Keratinocyte (primary cell): Measurements from ENCODE around the gene MYO1C. TPM values are rescaled to one million over a fixed set of nuclear protein-coding genes. Genes with fewer than 3 reads are reported as not detected.

ENCODE experiments used
- DNase-seq: peaks from one replicate; pipeline ENCODE4 v3.0.0-alpha.2; 2011; ENCODE audit warnings: low read depth, missing footprints, low spot score
- FAIRE-seq: peaks from 2 replicates; lab custom pipeline; 2011; peaks lifted over from hg19 to GRCh38; lab: Jason Lieb, UNC
- H2AFZ ChIP-seq: 2 replicates; pipeline ENCODE4 v1.6.0; 2012; ENCODE audit warnings: low read length, control low read depth, inconsistent platforms; ENCODE audit not compliant: control insufficient read depth
- H3K27ac ChIP-seq: 2 replicates; pipeline ENCODE4 v1.5.1; 2011; ENCODE audit warnings: low read length; ENCODE audit not compliant: control insufficient read depth, insufficient read depth
- H3K27me3 ChIP-seq: 3 replicates; pipeline ENCODE4 v1.6.0; 2011; ENCODE audit warnings: low read length; ENCODE audit not compliant: control insufficient read depth, insufficient read depth; ENCODE audit errors: extremely low read depth
- H3K36me3 ChIP-seq, 2 experiments: 2 replicates in 1 of 2; 3 replicates in 1 of 2; pipeline ENCODE4 v1.5.1; 2011; ENCODE audit warnings: low read length in 2 of 2, mild to moderate bottlenecking in 1 of 2; ENCODE audit not compliant: control insufficient read depth in 2 of 2, insufficient read depth in 2 of 2; ENCODE audit errors: extremely low read depth in 1 of 2
- H3K4me1 ChIP-seq: 3 replicates; pipeline ENCODE4 v1.5.1; 2011; ENCODE audit warnings: low read length; ENCODE audit not compliant: control insufficient read depth, insufficient read depth; ENCODE audit errors: extremely low read depth
- H3K4me2 ChIP-seq: 3 replicates; pipeline ENCODE4 v1.6.0; 2011; ENCODE audit warnings: low read depth, low read length; ENCODE audit not compliant: control insufficient read depth, insufficient read depth; ENCODE audit errors: extremely low read depth
- H3K4me3 ChIP-seq, 3 experiments: fragments of 200-600 bp in 1 of 3; sonication (generic) in 1 of 3; 2 replicates in 2 of 3; 3 replicates in 1 of 3; pipeline ENCODE4 v1.5.1; 2011 to 2016; ENCODE audit warnings: low read length in 3 of 3, mild to moderate bottlenecking in 3 of 3, control low read depth in 2 of 3, inconsistent platforms in 1 of 3, low read depth in 1 of 3, mixed read lengths in 1 of 3, mixed run types in 1 of 3, moderate library complexity in 1 of 3; ENCODE audit not compliant: control insufficient read depth in 2 of 3, insufficient read depth in 2 of 3; ENCODE audit errors: extremely low read depth in 1 of 3
- H3K79me2 ChIP-seq: 2 replicates; pipeline ENCODE4 v1.6.0; 2012; ENCODE audit warnings: low read length; ENCODE audit not compliant: control insufficient read depth, insufficient read depth
- H3K9ac ChIP-seq: 3 replicates; pipeline ENCODE4 v1.6.0; 2011; ENCODE audit warnings: low read length; ENCODE audit not compliant: control insufficient read depth, insufficient read depth; ENCODE audit errors: extremely low read depth
- H3K9me1 ChIP-seq: 3 replicates; pipeline ENCODE4 v1.6.0; 2011; ENCODE audit warnings: low read length; ENCODE audit not compliant: control insufficient read depth, insufficient read depth; ENCODE audit errors: extremely low read depth
- H3K9me3 ChIP-seq: 2 replicates; pipeline ENCODE4 v1.5.1; 2012; ENCODE audit warnings: low read depth, low read length; ENCODE audit not compliant: control insufficient read depth
- H4K20me1 ChIP-seq: 3 replicates; pipeline ENCODE4 v1.6.0; 2011; ENCODE audit warnings: low read length; ENCODE audit not compliant: control insufficient read depth, insufficient read depth; ENCODE audit errors: extremely low read depth
- CTCF ChIP-seq, 3 experiments: IDR thresholded peaks in 1 of 3; conservative IDR thresholded peaks in 1 of 3; optimal IDR thresholded peaks in 1 of 3; 2 replicates in 2 of 3; 3 replicates in 1 of 3; pipeline versions ENCODE3 to v1.5.1; 2011; ENCODE audit warnings: low read length in 3 of 3, mild to moderate bottlenecking in 3 of 3, moderate library complexity in 2 of 3, control low read depth in 1 of 3, inconsistent platforms in 1 of 3; ENCODE audit not compliant: insufficient read depth in 2 of 3; ENCODE audit errors: extremely low read depth in 1 of 3
- EZH2 ChIP-seq: IDR thresholded peaks from one replicate; pipeline ENCODE4 v1.6.1; 2012; ENCODE audit warnings: inconsistent platforms, mild to moderate bottlenecking, low read length, moderate library complexity
- dilution Hi-C: fragments of 300-500 bp; cut with MboI; formaldehyde crosslinking; loops from one replicate; pipeline ENCODE4 v1.7.0; 2020; ENCODE audit warnings: low sequenced_read_pairs; ENCODE audit not compliant: extremely low pct_ligation_motif_present
- polyA plus RNA-seq, 5 experiments: library from polyadenylated mRNA; depleted of rRNA in 3 of 5; stranded (reverse) in 3 of 5; stranded (forward) in 1 of 5; unstranded in 1 of 5; fragments of >200 nt; gene quantifications; 1 replicate in 1 of 5; 2 replicates in 3 of 5; 3 replicates in 1 of 5; pipeline versions ENCODE4 v1.2.1 to v1.2.3, GENCODE V29; 2011 to 2012; ENCODE audit warnings: missing spikeins in 2 of 5, low read depth in 1 of 5, low replicate concordance in 1 of 5

The MYO1C gene
- polyA plus RNA-seq, 1 donor (not counting 4 experiments of a cell fraction or from before 2014, with no cell fraction given): 101 TPM

- dilution Hi-C loops: no loop called here
- DNase-seq (no peak), FAIRE-seq (no peak)
- H3K4me3 ChIP-seq: no peak overlapping the region
- H3K27ac ChIP-seq: no peak overlapping the region
- no peak overlapping the region for H3K4me2 ChIP-seq
- no peak overlapping the region for H3K9ac ChIP-seq
- H3K4me1 ChIP-seq: no peaks in the 10 kb centered on the region
- no peaks in the 10 kb centered on the region for H3K79me2 ChIP-seq
- H3K9me3 ChIP-seq: no peaks in the 10 kb centered on the region
- H3K36me3 ChIP-seq: peaks cover 43 to 47% of the 10 kb centered on the region in 2 experiments
- no peaks in the 10 kb centered on the region for H3K9me1 ChIP-seq
- no peak for TF ChIP-seq EZH2
- no peak for TF ChIP-seq CTCF (optimal IDR thresholded peaks at IDR 0.05 in 1 of 3, IDR thresholded peaks at IDR 0.05 in 1 of 3, conservative IDR thresholded peaks at IDR 0.05 in 1 of 3; ENCODE audit: extremely low read depth in 1 of 3, insufficient read depth in 2 of 3, low read length in 3 of 3)
- H3K27me3 ChIP-seq: no peaks in the 10 kb centered on the region
- no peak overlapping the region for H2AFZ ChIP-seq
- H4K20me1 ChIP-seq: peaks cover 2% of the 10 kb centered on the region
Measured at GRCh38 chr17:1535737-1536136, 43.3 kb upstream of the MYO1C start.

DNA sequence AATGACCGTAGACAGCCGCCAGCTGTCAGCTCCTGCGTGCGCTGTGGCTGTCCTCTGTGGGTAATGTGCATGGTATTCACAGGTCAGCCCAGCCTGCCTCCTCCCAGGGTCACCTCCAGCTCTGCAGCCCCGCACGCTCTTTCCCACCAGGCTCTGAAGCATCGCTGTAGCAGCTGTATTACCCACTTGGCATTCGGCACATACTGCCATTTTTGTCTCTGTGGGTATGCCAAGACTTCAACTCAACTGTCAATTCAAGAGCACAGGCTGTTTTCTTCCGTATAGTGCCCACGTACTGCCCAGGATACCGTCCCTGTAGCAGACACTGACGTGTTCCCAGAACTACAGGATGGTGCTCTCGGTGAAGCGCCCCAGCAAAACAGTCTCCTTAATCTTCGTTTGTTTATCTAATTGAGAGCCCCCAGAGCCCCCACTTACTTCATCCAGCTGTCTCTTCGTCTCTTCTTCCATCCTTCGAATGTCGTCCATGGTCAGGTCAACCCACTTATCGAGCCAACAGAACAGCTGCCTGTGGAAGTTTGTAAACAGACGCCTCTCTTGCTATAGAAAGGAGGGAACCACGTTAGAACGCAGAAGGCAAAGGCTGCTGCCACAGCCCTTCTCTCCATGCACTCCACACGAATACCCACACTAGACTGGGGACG lies 41.3 kb upstream of the MYO1C start:
- no peak for FAIRE-seq
- dilution Hi-C loops: no loop called here
- peaks cover 6% of the 10 kb centered on the region for H3K4me1 ChIP-seq

More for the DNA sequence above, 41.3 kb upstream of the MYO1C start:
- Histone ChIP-seq H3K36me3 (peaks cover 44 to 52% of the 10 kb centered on the region in 2 experiments), H3K27me3 (no peaks in the 10 kb centered on the region), H3K9me1 (no peaks in the 10 kb centered on the region), H3K27ac (no peak overlapping the region), H2AFZ (no peak overlapping the region), H3K4me3 (no peak overlapping the region), H3K4me2 (no peak overlapping the region), H3K9me3 (no peaks in the 10 kb centered on the region), H3K79me2 (no peaks in the 10 kb centered on the region), H3K9ac (no peak overlapping the region), H4K20me1 (peaks cover 2% of the 10 kb centered on the region)
- DNase-seq: no peak
- TF ChIP-seq EZH2: no peak
- TF ChIP-seq CTCF (optimal IDR thresholded peaks at IDR 0.05 in 1 of 3, IDR thresholded peaks at IDR 0.05 in 1 of 3, conservative IDR thresholded peaks at IDR 0.05 in 1 of 3; ENCODE audit: extremely low read depth in 1 of 3, insufficient read depth in 2 of 3, low read length in 3 of 3): no peak
